Activated naive CD4-positive, alpha-beta T cell treated with anti-CD3 and anti-CD28 coated beads, Interleukin-2, amount 50 U/mL, for 24 hours (primary cell): ENCODE results near the gene CDCA5.
A peak's percentile ranks its signal among the peaks of the same experiment; 100 is the strongest.

ENCODE experiments used
- H3K27ac Mint-ChIP-seq: one replicate; pipeline ENCODE4 v1.8.0; 2021; ENCODE audit warnings: mild to moderate bottlenecking, mixed read lengths
- H3K27me3 Mint-ChIP-seq: one replicate; pipeline ENCODE4 v1.8.0; 2021; ENCODE audit warnings: mixed read lengths
- H3K36me3 Mint-ChIP-seq: one replicate; pipeline ENCODE4 v1.8.0; 2021; ENCODE audit warnings: mixed read lengths
- H3K4me1 Mint-ChIP-seq: one replicate; pipeline ENCODE4 v1.8.0; 2021; ENCODE audit warnings: mixed read lengths
- H3K4me3 Mint-ChIP-seq: one replicate; pipeline ENCODE4 v1.8.0; 2021; ENCODE audit warnings: mild to moderate bottlenecking, mixed read lengths
- H3K9me3 Mint-ChIP-seq: one replicate; pipeline ENCODE4 v1.8.0; 2021; ENCODE audit warnings: mixed read lengths

Gene CDCA5

DNA sequence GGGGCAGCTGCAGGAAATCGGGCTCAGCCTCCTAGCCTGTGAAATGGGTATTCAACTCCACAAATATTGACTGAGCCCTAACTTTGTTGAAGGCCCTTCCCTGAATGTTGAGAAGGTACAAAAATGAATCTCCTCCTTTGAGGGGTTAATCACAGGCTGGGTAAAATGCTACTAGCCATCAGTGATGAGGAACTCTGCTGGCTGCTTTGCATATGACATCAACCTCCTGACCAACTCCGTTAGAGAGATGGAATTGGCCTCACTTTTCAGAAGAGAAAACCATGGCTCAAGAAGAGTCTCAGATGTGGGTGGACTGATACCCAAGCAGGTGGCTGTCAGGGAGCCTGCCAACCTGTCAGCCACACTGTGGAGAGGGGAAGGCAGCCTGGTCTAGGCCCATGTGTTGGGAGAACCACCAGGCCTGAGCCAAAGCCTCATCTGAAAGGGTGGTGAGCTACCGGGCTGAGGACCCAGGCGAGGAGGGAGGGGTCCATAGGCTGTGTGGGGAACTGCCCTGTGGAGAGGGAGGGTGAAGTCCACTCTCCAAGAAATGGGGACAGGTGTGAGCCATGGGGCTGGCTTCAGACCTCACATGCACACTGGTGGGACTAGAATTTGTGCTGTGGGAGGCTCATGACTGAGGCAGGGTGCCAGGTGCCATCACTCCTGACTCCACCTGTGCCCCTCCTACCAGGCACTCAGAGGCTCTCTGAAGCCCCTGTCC lies 11.8 kb downstream of the CDCA5 start:
- Mint-ChIP-seq H3K4me3 (no peak overlapping the region), H3K4me1 (no peaks in the 10 kb centered on the region), H3K27ac (no peak overlapping the region)

GRCh38 chr11:65069217-65069616 lies 14.6 kb downstream of the CDCA5 start:
- Mint-ChIP-seq H3K4me3 (no peak overlapping the region), H3K9me3 (no peaks in the 10 kb centered on the region), H3K36me3 (no peaks in the 10 kb centered on the region), H3K4me1 (no peaks in the 10 kb centered on the region), H3K27me3 (no peaks in the 10 kb centered on the region), H3K27ac (no peak overlapping the region)

More for the DNA sequence above, 11.8 kb downstream of the CDCA5 start:
- Mint-ChIP-seq H3K36me3 (no peaks in the 10 kb centered on the region), H3K27me3 (no peaks in the 10 kb centered on the region), H3K9me3 (no peaks in the 10 kb centered on the region)

DNA sequence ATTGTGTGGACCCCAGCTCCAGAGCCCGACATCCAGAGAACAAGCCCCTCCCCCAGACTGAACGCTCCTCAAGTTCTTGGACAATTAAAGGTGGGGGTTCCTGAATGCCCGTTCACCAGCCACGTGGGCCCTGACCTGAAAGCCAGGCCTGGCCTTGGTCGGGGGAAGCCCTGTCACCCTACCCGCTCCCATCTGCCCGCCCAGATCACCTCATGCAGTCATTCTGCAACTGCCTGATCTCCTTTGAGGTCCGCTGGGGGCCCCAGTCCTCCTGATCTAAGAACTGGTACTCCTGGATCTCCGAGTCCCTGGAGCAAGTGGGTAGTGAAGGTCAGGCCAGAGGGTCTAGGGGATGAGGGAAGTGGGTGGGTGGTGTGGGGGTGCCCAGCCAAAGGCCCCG lies 16.4 kb downstream of the CDCA5 start:
- no peaks in the 10 kb centered on the region for H3K4me1 Mint-ChIP-seq
- peak overlapping the region; percentile 35 for H3K27ac Mint-ChIP-seq
- no peak overlapping the region for H3K4me3 Mint-ChIP-seq
- H3K27me3 Mint-ChIP-seq, result no peaks in the 10 kb centered on the region
- no peaks in the 10 kb centered on the region for H3K9me3 Mint-ChIP-seq
- H3K36me3 Mint-ChIP-seq, result no peaks in the 10 kb centered on the region

DNA sequence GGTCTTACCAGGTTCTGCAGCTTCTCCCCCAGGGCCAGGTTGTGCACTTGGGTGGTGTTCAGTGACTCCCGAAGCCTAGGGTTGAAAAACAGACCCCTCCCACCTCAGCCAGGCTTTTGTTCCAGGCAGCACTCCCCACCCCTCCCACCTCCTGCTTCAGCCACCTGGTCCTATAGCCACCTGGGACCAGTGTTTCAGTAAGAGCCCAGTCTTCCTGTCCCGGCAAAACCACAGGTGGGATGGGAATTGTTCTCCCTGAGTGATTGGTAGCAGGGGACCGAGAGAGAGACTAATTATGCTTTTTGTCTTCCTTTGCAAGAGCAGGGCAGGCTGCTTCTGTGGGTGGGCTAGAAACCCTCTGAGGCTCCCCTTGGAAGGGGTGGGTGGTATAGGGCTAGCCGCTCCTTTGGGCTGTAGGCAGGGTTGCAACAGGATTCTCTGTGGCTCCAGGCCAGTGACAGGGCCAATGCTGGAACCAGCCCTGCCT lies 17.0 kb downstream of the CDCA5 start:
- no peaks in the 10 kb centered on the region for H3K27me3 Mint-ChIP-seq
- H3K9me3 Mint-ChIP-seq, result no peaks in the 10 kb centered on the region
- no peak overlapping the region for H3K27ac Mint-ChIP-seq
- no peak overlapping the region for H3K4me3 Mint-ChIP-seq
- H3K36me3 Mint-ChIP-seq, result no peaks in the 10 kb centered on the region
- H3K4me1 Mint-ChIP-seq, result no peaks in the 10 kb centered on the region

GRCh38 chr11:65066315-65066714 lies 17.5 kb downstream of the CDCA5 start:
- H3K4me3 Mint-ChIP-seq, result no peak overlapping the region
- H3K36me3 Mint-ChIP-seq, result no peaks in the 10 kb centered on the region
- H3K27ac Mint-ChIP-seq, result no peak overlapping the region
- H3K4me1 Mint-ChIP-seq, result no peaks in the 10 kb centered on the region
- no peaks in the 10 kb centered on the region for H3K27me3 Mint-ChIP-seq
- no peaks in the 10 kb centered on the region for H3K9me3 Mint-ChIP-seq

GRCh38 chr11:65065851-65066250 lies 18.0 kb downstream of the CDCA5 start:
- Mint-ChIP-seq H3K4me3 (no peak overlapping the region), H3K4me1 (no peaks in the 10 kb centered on the region), H3K9me3 (no peaks in the 10 kb centered on the region), H3K27ac (no peak overlapping the region), H3K36me3 (no peaks in the 10 kb centered on the region), H3K27me3 (no peaks in the 10 kb centered on the region)

GRCh38 chr11:65064847-65065240 lies 19.0 kb downstream of the CDCA5 start:
- Mint-ChIP-seq H3K4me3 (no peak overlapping the region), H3K27ac (no peak overlapping the region), H3K4me1 (no peaks in the 10 kb centered on the region), H3K9me3 (no peaks in the 10 kb centered on the region), H3K27me3 (no peaks in the 10 kb centered on the region), H3K36me3 (no peaks in the 10 kb centered on the region)

DNA sequence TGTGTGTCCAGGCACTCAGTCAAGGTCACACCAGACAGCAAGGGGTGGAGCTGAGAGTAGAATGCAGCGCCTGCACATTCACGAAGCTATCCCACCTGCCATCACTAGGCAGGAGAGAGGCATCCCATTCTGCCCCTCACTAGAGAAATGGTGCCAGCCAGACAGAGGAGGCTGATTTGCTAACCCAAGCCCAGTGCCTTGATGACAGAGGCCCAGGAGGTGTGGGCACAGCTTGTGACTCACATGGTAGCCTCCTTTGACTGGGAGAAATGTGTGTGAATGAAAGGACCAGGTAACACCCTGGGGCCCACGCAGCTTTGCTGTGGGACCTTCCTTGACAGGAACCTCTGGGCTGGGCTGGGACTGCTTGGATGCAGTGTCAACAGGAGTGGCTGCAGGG lies 20.3 kb downstream of the CDCA5 start:
- H3K27ac Mint-ChIP-seq, result no peak overlapping the region
- no peak overlapping the region for H3K4me3 Mint-ChIP-seq
- H3K36me3 Mint-ChIP-seq, result no peaks in the 10 kb centered on the region
- H3K4me1 Mint-ChIP-seq, result peaks cover 3% of the 10 kb centered on the region
- H3K27me3 Mint-ChIP-seq, result no peaks in the 10 kb centered on the region
- H3K9me3 Mint-ChIP-seq, result no peaks in the 10 kb centered on the region

DNA sequence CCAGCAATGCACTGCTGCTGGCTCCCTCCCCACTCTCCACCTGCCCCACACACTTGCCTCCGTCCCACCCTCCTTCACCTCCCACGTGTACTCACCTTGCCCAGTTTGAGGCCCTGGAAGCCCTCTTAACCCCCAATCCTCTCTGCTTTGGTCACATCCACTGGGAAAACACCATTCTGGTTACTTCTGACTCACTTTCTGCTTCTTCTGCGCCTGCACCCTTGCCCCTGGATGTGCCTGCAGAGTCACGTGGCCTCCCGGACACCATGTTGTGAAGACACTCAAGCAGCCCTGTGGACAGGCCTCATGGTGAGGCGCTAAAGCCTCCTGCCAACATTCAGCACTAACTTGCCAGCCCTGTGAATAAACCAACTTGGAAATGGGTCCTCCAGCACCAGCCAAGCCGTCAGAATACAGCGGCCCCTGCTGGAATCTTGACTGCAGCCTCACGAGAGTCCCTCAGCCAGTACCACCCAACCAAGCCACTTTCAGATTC lies 22.9 kb downstream of the CDCA5 start:
- Mint-ChIP-seq H3K36me3 (no peaks in the 10 kb centered on the region), H3K27me3 (no peaks in the 10 kb centered on the region), H3K4me1 (peaks cover 3% of the 10 kb centered on the region), H3K27ac (no peak overlapping the region), H3K9me3 (no peaks in the 10 kb centered on the region), H3K4me3 (no peak overlapping the region)

GRCh38 chr11:65059959-65060824 lies 23.6 kb downstream of the CDCA5 start:
- no peak overlapping the region for H3K4me3 Mint-ChIP-seq
- H3K36me3 Mint-ChIP-seq, result no peaks in the 10 kb centered on the region
- peaks cover 3% of the 10 kb centered on the region for H3K4me1 Mint-ChIP-seq
- H3K27ac Mint-ChIP-seq, result no peak overlapping the region
- H3K9me3 Mint-ChIP-seq, result no peaks in the 10 kb centered on the region
- no peaks in the 10 kb centered on the region for H3K27me3 Mint-ChIP-seq

DNA sequence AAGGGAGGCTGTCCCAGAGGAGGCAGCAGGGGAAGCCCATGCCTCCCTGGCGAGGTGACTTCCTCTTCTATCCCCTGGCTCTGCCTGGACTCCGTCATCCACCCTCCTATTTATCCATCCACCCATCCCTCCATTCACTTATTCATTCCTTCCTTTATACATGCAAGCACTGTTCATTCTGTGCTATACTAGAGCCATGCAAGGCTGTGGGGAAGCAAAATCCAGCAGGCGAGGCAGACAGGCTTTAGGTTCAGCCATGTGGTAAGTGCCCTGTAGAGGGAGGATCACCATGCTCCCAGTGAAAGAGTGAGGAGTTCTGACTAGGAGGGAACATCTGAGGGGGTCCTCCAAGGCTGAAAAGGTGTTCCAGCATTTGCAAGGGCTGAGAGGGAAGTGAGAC lies 24.3 kb downstream of the CDCA5 start:
- H3K36me3 Mint-ChIP-seq, result no peaks in the 10 kb centered on the region

DNA sequence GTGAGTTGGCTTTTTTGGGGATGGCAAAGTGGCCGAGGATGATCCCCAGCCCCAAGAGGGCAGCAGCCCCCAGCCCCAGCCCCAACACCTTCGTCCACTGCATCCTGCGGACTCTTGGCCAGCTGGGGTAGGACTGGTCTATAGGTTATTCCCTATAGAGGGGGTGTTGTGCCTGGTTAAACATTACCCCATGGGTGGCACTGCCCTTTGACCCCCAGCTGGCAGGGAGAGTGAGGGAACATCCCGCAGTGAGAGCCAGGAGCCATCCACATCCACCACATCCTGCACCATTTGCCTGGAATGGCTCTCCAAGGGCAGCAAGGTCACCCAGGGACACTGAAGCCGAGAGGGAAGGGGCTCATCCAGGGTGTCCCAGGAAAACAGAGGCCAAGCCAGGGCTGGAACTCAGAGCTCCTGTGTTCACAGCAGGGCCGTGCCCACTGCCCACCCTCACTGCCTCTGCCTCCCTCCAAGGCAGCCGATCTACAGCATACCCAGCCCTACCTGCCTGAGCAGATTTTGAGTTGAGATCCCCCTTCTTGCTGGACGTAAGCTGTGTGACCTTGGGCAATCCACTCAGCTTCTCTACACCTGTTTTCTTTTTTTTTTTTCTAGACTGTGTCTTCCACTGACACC lies 25.3 kb downstream of the CDCA5 start, which contains the start of gene NAALADL1:
Gene NAALADL1 (minus strand): TSS at position 135 of the 636 bp plus-strand sequence. CDS start 32 bp downstream, at position 103.
- H3K36me3 Mint-ChIP-seq, result no peaks in the 10 kb centered on the region
- H3K9me3 Mint-ChIP-seq, result no peaks in the 10 kb centered on the region
- H3K4me3 Mint-ChIP-seq, result no peak within 1 kb of the TSS
- peaks cover 12% of the 10 kb centered on the region for H3K4me1 Mint-ChIP-seq
- no peaks in the 10 kb centered on the region for H3K27me3 Mint-ChIP-seq
- peak within 1 kb of the TSS; percentile 12 for H3K27ac Mint-ChIP-seq

More for the DNA sequence above, 24.3 kb downstream of the CDCA5 start:
- Mint-ChIP-seq H3K27me3 (no peaks in the 10 kb centered on the region), H3K4me3 (no peak overlapping the region), H3K9me3 (no peaks in the 10 kb centered on the region), H3K4me1 (peaks cover 3% of the 10 kb centered on the region), H3K27ac (no peak overlapping the region)

DNA sequence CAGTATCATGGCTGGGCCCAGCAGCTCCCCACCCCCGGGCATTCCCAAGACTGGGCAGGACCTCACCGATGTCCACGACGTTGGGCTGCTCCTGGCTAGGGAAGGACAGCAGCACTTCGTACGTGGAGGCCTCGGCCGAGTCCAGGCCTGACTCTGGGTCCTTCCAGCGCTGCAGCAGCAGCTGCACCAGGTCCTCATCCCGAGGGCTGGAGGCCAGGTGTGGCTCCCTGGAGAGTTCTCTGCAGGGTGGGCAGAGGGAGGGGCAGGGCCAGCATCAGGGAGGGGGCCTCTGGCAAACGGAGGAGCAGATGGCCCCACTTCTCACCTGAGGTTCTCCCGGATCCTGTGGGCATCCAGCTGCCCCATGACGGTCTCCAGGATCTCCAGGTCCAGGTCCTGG lies 25.8 kb downstream of the CDCA5 start:
- Mint-ChIP-seq H3K27ac (no peak overlapping the region), H3K36me3 (no peaks in the 10 kb centered on the region), H3K4me1 (peaks cover 14% of the 10 kb centered on the region), H3K27me3 (no peaks in the 10 kb centered on the region), H3K9me3 (no peaks in the 10 kb centered on the region), H3K4me3 (no peak overlapping the region)

DNA sequence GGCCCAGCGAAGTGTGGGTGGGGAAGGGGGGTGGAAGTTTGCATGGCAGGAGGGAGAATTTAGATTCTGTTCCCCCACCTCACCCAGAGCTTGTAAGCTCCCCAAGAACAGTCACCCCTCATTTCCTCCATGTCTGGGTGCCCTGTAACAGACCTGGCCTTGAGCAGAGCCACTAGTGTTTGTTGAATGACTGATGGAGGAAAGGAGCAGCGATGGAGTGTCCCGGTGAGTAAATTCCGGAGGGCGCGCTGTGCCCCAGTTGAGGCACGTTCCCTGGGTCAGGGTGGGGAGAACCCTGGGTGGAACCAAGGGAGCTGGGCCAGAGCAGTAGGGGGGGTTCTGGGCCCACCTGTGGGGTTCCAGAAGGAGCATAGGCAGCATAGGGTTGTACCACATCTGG lies 26.3 kb downstream of the CDCA5 start:
- Mint-ChIP-seq H3K27me3 (no peaks in the 10 kb centered on the region), H3K4me1 (peaks cover 14% of the 10 kb centered on the region), H3K36me3 (no peaks in the 10 kb centered on the region), H3K9me3 (no peaks in the 10 kb centered on the region), H3K4me3 (no peak overlapping the region), H3K27ac (no peak overlapping the region)

- peaks cover 14% of the 10 kb centered on the region for H3K4me1 Mint-ChIP-seq
- H3K4me3 Mint-ChIP-seq, result no peak overlapping the region
- H3K9me3 Mint-ChIP-seq, result no peaks in the 10 kb centered on the region
- no peak overlapping the region for H3K27ac Mint-ChIP-seq
- H3K36me3 Mint-ChIP-seq, result no peaks in the 10 kb centered on the region
- H3K27me3 Mint-ChIP-seq, result no peaks in the 10 kb centered on the region
These were observed 26.8 kb downstream of the CDCA5 start for GRCh38 chr11:65056999-65057398.
